Activated T-cell treated with anti-CD3 and anti-CD28 coated beads, Interleukin-2, amount 50 U/mL, for 24 hours (primary cell): Measurements from ENCODE around the gene MYO7A.

Experiments
- DNase-seq: peaks from one replicate; pipeline ENCODE4 v3.0.0-alpha.2; 2020
- H3K27ac Mint-ChIP-seq: 2 replicates; pipeline ENCODE4 v1.8.0; 2020; ENCODE audit warnings: mild to moderate bottlenecking, mixed read lengths
- H3K27me3 Mint-ChIP-seq: 2 replicates; pipeline ENCODE4 v1.8.0; 2020; ENCODE audit warnings: mixed read lengths
- H3K36me3 Mint-ChIP-seq: 2 replicates; pipeline ENCODE4 v1.8.0; 2020; ENCODE audit warnings: low read depth, mixed read lengths
- H3K4me1 Mint-ChIP-seq: 2 replicates; pipeline ENCODE4 v1.8.0; 2020; ENCODE audit warnings: low read depth, mixed read lengths
- H3K4me3 Mint-ChIP-seq: 2 replicates; pipeline ENCODE4 v1.8.0; 2020; ENCODE audit warnings: mild to moderate bottlenecking, moderate library complexity, mixed read lengths
- H3K9me3 Mint-ChIP-seq: 2 replicates; pipeline ENCODE4 v1.8.0; 2020; ENCODE audit warnings: mixed read lengths

Gene MYO7A

DNA sequence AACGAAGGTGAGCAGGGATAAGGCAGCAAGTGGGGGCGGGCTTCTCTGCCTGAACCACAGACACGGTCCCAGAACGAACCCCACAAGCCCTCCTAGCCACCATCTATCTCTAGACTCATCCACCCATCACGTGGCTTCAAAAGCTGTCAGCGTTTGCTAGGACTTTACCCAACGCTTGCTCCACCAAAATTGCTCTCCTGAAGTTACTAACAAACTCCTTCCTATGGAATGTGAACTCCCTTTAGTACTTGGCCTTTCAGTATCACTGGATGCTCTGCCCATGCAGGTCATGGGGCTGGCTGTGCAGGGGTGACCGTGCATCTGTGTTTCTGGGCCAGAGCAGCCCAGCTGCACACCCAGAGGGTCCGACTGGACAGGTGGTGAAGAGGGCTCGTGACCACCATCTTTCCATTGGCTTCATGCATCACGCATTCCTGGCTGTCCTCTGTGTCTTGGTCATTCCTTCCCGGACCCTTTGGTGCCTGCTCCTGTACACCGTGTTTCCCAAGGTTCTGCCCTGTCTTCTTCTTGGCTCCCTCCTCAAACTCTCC lies 85.1 kb downstream of the MYO7A start:
- Mint-ChIP-seq H3K4me1 (no peaks in the 10 kb centered on the region), H3K36me3 (no peaks in the 10 kb centered on the region), H3K4me3 (no peak overlapping the region), H3K27ac (no peak overlapping the region), H3K27me3 (no peaks in the 10 kb centered on the region), H3K9me3 (no peaks in the 10 kb centered on the region)
- DNase-seq = no peak

- Mint-ChIP-seq H3K4me1 (no peaks in the 10 kb centered on the region), H3K27ac (no peak overlapping the region), H3K9me3 (no peaks in the 10 kb centered on the region), H3K36me3 (no peaks in the 10 kb centered on the region), H3K4me3 (no peak overlapping the region), H3K27me3 (no peaks in the 10 kb centered on the region)
- no peak for DNase-seq
Measured at GRCh38 chr11:77213589-77214428, 85.8 kb downstream of the MYO7A start.

DNA sequence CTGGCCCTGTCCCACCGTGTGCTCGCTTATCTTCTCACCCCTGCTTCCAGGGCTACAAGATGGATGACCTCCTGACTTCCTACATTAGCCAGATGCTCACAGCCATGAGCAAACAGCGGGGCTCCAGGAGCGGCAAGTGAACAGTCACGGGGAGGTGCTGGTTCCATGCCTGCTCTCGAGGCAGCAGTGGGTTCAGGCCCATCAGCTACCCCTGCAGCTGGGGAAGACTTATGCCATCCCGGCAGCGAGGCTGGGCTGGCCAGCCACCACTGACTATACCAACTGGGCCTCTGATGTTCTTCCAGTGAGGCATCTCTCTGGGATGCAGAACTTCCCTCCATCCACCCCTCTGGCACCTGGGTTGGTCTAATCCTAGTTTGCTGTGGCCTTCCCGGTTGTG lies 86.5 kb downstream of the MYO7A start:
- no peak for DNase-seq
- H3K36me3 Mint-ChIP-seq = no peaks in the 10 kb centered on the region
- H3K9me3 Mint-ChIP-seq = no peaks in the 10 kb centered on the region

GRCh38 chr11:77215106-77215505 lies 87.1 kb downstream of the MYO7A start:
- no peak for DNase-seq
- Mint-ChIP-seq H3K36me3 (no peaks in the 10 kb centered on the region), H3K9me3 (no peaks in the 10 kb centered on the region), H3K4me3 (no peak overlapping the region), H3K4me1 (no peaks in the 10 kb centered on the region), H3K27me3 (peaks cover 8% of the 10 kb centered on the region), H3K27ac (no peak overlapping the region)

More for the DNA sequence above, 86.5 kb downstream of the MYO7A start:
- Mint-ChIP-seq H3K4me1 (no peaks in the 10 kb centered on the region), H3K27ac (no peak overlapping the region), H3K27me3 (peaks cover 5% of the 10 kb centered on the region), H3K4me3 (no peak overlapping the region)

DNA sequence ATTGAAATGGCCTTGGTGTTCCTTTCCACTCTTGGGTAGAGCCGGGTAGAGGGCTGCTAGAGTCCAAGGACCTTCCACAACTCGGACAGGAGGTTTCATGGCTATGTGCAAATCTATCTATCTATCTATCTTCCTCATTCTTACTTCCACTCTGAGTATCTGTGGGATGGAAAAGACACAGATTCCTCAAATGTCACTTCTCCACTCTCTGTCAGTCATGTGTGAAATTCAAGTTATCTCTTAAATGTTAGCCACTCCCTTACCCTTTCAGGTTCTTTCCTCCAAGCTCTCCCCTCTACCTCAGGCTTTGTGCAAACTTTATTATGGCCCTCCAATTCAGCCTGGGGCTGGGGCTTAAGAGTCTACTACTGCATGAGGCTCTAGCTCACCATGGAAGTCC lies 89.1 kb downstream of the MYO7A start:
- no peak overlapping the region for H3K27ac Mint-ChIP-seq
- H3K4me3 Mint-ChIP-seq = no peak overlapping the region
- no peaks in the 10 kb centered on the region for H3K4me1 Mint-ChIP-seq
- H3K27me3 Mint-ChIP-seq = peaks cover 19% of the 10 kb centered on the region
- H3K36me3 Mint-ChIP-seq = no peaks in the 10 kb centered on the region
- no peak for DNase-seq
- H3K9me3 Mint-ChIP-seq = no peaks in the 10 kb centered on the region

DNA sequence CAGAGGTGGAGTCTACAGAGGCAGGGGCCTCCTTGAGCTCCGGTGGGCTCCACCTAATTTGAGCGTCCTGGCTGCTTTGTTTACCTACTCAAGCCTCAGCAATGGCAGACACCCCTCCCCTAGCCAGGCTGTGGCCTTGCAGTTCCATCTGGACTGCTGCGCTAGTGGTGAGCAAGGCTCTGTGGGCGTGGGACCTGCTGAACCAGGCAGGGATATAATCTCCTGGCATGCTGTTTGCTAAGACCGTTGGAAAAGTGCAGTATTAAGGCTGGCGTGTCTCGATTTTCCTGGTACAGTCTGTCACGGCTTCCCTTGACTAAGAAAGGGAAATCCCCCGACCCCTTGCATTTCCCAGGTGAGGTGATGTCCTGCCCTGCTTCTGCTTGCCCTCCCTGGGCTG lies 95.8 kb downstream of the MYO7A start:
- no peak overlapping the region for H3K4me3 Mint-ChIP-seq
- DNase-seq = no peak
- H3K27ac Mint-ChIP-seq = no peak overlapping the region
- H3K36me3 Mint-ChIP-seq = no peaks in the 10 kb centered on the region
- H3K9me3 Mint-ChIP-seq = no peaks in the 10 kb centered on the region
- H3K4me1 Mint-ChIP-seq = no peaks in the 10 kb centered on the region
- peaks cover 47% of the 10 kb centered on the region for H3K27me3 Mint-ChIP-seq

- Mint-ChIP-seq H3K4me3 (no peak overlapping the region), H3K9me3 (no peaks in the 10 kb centered on the region), H3K36me3 (no peaks in the 10 kb centered on the region), H3K27ac (no peak overlapping the region), H3K27me3 (peaks cover 19% of the 10 kb centered on the region), H3K4me1 (no peaks in the 10 kb centered on the region)
- DNase-seq = no peak
Measured at GRCh38 chr11:77230878-77231605, 103.0 kb downstream of the MYO7A start.

DNA sequence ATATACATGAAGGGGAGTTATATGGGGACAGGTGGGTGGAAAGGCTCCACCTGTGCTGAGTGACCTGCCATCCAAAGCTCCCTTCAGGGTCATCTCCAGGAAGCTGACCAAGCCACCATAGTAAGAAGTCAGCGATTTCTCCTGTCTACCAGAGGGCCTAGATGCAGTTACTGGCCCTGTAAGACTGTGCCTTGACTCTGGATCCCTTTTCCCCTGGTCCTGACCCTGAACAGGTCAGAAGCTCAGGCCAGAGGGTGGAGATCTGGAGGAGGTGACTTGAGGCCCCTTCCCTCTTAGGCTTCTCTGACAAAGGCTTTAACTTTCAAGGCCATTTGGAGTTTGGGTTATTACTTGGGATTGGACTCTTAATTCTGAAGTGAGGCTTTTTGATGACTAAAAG lies 103.8 kb downstream of the MYO7A start:
- H3K36me3 Mint-ChIP-seq = no peaks in the 10 kb centered on the region
- H3K9me3 Mint-ChIP-seq = no peaks in the 10 kb centered on the region
- H3K4me1 Mint-ChIP-seq = no peaks in the 10 kb centered on the region
- H3K27ac Mint-ChIP-seq = no peak overlapping the region
- no peak overlapping the region for H3K4me3 Mint-ChIP-seq
- peaks cover 16% of the 10 kb centered on the region for H3K27me3 Mint-ChIP-seq
- no peak for DNase-seq

GRCh38 chr11:77232242-77232641 lies 104.2 kb downstream of the MYO7A start:
- Mint-ChIP-seq H3K9me3 (no peaks in the 10 kb centered on the region), H3K4me3 (no peak overlapping the region)

GRCh38 chr11:77233011-77233410 lies 105.0 kb downstream of the MYO7A start:
- no peaks in the 10 kb centered on the region for H3K4me1 Mint-ChIP-seq
- H3K9me3 Mint-ChIP-seq = no peaks in the 10 kb centered on the region
- H3K27me3 Mint-ChIP-seq = peaks cover 9% of the 10 kb centered on the region
- no peak overlapping the region for H3K4me3 Mint-ChIP-seq
- H3K27ac Mint-ChIP-seq = no peak overlapping the region
- no peaks in the 10 kb centered on the region for H3K36me3 Mint-ChIP-seq
- no peak for DNase-seq

More at GRCh38 chr11:77232242-77232641, 104.2 kb downstream of the MYO7A start:
- Mint-ChIP-seq H3K27me3 (peaks cover 14% of the 10 kb centered on the region), H3K27ac (no peak overlapping the region), H3K36me3 (no peaks in the 10 kb centered on the region), H3K4me1 (no peaks in the 10 kb centered on the region)
- DNase-seq = no peak

DNA sequence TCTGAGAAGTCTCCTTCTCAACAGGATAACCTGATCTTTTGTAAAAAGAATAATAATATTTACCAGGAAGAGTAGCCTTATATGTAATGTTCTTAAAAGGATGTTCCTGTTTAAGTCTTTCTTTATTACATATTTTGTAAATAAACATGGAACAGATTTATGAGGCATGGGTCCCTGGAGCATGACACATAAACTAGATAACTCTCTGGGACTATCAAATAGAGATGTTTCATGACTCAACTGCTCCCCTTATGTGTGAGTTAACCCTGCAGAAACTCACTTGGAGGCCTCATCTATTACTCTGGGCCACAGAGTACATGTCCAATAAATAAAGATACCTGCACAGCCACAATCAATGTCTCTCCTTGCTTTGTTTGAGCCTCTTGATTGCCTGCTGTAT lies 108.9 kb downstream of the MYO7A start:
- Mint-ChIP-seq H3K27me3 (peaks cover 9% of the 10 kb centered on the region), H3K36me3 (no peaks in the 10 kb centered on the region), H3K4me3 (no peak overlapping the region), H3K4me1 (no peaks in the 10 kb centered on the region), H3K9me3 (peaks cover 2% of the 10 kb centered on the region), H3K27ac (no peak overlapping the region)
- no peak for DNase-seq

GRCh38 chr11:77244277-77245027 lies 116.4 kb downstream of the MYO7A start:
- H3K4me1 Mint-ChIP-seq = peaks cover 11% of the 10 kb centered on the region
- no peaks in the 10 kb centered on the region for H3K27me3 Mint-ChIP-seq
- H3K9me3 Mint-ChIP-seq = peaks cover 2% of the 10 kb centered on the region
- H3K4me3 Mint-ChIP-seq = no peak overlapping the region
- no peaks in the 10 kb centered on the region for H3K36me3 Mint-ChIP-seq
- H3K27ac Mint-ChIP-seq = peak overlapping the region; percentile 71
- no peak for DNase-seq

DNA sequence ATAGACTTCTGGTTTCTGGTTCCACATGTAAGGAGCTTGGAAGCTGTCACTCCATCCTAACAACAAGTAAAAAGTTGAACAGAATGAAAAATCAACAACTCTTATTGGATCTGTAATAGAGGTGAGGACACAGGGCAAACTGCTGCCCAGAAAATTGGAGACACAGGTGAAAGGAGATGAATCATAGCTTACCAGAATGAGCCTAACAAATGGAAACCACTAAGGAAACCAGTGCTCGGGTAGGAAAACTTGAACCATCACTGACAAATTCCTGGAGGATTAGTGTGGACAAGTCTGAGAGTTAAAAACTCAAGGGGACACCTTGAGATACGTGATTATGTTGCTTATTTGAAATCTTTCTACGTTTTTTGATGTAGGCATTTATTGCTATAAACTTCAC lies 121.4 kb downstream of the MYO7A start:
- Mint-ChIP-seq H3K36me3 (no peaks in the 10 kb centered on the region), H3K27ac (peak overlapping the region; percentile 47), H3K27me3 (peaks cover 11% of the 10 kb centered on the region), H3K4me1 (peaks cover 25% of the 10 kb centered on the region), H3K4me3 (no peak overlapping the region), H3K9me3 (peaks cover 12% of the 10 kb centered on the region)
- no peak for DNase-seq

- peak overlapping the region; percentile 15 for H3K27ac Mint-ChIP-seq
- no peaks in the 10 kb centered on the region for H3K36me3 Mint-ChIP-seq
- peaks cover 12% of the 10 kb centered on the region for H3K9me3 Mint-ChIP-seq
- H3K4me3 Mint-ChIP-seq = no peak overlapping the region
- peaks cover 13% of the 10 kb centered on the region for H3K27me3 Mint-ChIP-seq
- peaks cover 20% of the 10 kb centered on the region for H3K4me1 Mint-ChIP-seq
- DNase-seq = no peak
Measured at GRCh38 chr11:77250881-77251640, 123.0 kb downstream of the MYO7A start.
